Right lobe of liver (tissue), 4 donors: ENCODE results near the gene UVRAG.

ENCODE experiments used
- CTCF ChIP-seq, 4 donors: fragments of 200-600 bp in 3 of 4; fragments of 450-650 bp in 1 of 4; IDR thresholded peaks; one replicate each; pipeline versions ENCODE4 v1.5.1 to v1.8.0; 2016 to 2022; ENCODE audit warnings: antibody characterized with exemption in 4 of 4, mild to moderate bottlenecking in 2 of 4
- POLR2A ChIP-seq: fragments of 450-650 bp; IDR thresholded peaks from one replicate; pipeline ENCODE4 v1.6.1; 2017; ENCODE audit warnings: antibody characterized with exemption, mild to moderate bottlenecking
- donor health status: DM: no; HTN: no; CAD: no.
- donor health status: DM: no; HTN: no; CAD: no.
- donor health status: DM: no; HTN: yes; CAD: no.

- TF ChIP-seq CTCF (IDR thresholded peaks at IDR 0.05) (no peak), POLR2A (no peak)
These were observed 38.5 kb upstream of the UVRAG start for GRCh38 chr11:75776546-75776945.
